Dermis microvascular lymphatic vessel endothelial cell (primary cell): ENCODE results near the gene TCEA3. TPM values are rescaled to one million over a fixed set of nuclear protein-coding genes. Genes with fewer than 3 reads are reported as not detected.

Experiments
- DNase-seq, 2 donors: peaks; one replicate each; pipeline versions ENCODE4 v3.0.0 to v3.0.0-alpha.2; 2010; ENCODE audit warnings: low read depth in 2 of 2
- total RNA-seq: library from RNA; depleted of rRNA; stranded (reverse); fragments of >200 nt; gene quantifications from 2 replicates; pipeline ENCODE4 v1.2.1, GENCODE V29; 2014

The TCEA3 gene
- 0.13 and 0.51 TPM in 2 replicates for total RNA-seq

DNA sequence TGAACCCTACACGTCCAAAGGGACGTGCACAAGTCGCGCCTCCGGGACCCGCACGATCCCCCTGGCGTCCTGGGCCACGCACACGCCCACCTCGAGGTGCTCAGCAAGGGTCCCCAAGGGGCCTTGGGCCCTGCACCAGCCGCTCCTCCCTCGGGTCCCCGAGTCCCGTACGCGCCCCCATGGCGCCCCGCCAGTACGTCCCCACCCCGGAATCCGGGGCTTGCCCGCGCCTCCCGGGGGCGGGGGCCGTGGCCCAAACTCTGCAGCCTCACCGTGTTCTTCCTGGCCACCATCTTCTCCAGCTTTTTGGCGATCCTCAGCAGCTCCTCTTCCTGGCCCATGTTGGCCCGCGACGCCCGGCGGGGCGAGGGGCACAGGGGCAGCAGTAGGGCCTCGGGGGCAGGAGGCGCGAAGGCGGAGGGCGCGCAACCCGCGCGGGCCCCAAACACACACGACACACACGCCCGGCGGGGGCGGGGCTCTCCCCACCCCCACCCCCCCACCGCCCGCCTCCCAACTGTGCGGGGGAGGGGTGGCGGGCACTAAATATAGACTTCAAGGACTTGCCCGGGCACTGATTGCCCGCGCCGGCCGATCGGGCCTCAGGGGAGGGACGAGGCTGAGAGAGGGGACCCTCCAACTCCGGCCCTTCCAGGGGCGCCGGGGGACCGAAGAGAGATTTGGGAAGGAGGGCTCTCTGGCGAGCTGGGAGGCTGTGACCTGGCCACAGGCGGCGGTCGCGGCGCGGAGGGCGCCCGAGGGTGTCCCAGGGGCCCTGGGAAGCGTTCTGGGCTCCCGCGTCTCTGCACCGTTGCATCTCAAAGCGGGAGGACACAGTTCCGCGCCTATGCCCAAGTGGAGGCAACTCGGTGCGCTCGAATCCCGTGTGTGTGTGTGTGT, at the start of gene TCEA3:
TCEA3 (minus strand) TSS at position 456 of the 900 bp plus-strand sequence; CDS start at position 341, 115 bp downstream.
- no peak for DNase-seq

GRCh38 chr1:23473037-23473800, 48.7 kb upstream of the TCEA3 start:
- DNase-seq, result no peak

- DNase-seq, result no peak
These were observed 47.9 kb upstream of the TCEA3 start for GRCh38 chr1:23472351-23473036.

DNA sequence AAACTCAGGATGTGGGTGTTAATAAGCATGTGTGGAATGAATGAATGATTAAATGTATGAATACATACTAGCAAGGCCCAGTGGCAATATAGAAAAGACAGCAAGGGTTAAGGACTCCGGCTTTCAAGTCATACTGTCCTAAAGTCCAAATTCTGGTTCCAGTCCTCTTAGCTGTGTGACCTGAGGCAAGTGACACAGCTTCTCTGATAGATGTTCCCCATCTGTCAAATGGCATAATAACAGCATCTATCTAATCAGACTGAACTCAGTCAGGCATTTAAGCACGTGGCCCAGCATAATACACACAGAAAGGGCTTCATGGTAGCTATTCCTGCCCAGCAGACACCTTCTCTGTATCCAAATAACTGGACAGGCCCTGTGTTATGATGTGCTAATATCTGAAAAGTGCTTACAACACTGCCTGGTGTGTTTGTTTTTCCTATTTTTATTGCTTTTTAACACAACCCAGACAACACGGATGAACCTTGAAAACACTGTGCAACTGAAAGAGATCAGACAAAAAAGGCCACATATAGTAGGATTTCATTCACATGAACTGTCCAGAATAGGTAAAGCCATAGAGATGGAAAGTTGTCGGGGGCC, 47.0 kb upstream of the TCEA3 start:
- DNase-seq, result no peak

DNA sequence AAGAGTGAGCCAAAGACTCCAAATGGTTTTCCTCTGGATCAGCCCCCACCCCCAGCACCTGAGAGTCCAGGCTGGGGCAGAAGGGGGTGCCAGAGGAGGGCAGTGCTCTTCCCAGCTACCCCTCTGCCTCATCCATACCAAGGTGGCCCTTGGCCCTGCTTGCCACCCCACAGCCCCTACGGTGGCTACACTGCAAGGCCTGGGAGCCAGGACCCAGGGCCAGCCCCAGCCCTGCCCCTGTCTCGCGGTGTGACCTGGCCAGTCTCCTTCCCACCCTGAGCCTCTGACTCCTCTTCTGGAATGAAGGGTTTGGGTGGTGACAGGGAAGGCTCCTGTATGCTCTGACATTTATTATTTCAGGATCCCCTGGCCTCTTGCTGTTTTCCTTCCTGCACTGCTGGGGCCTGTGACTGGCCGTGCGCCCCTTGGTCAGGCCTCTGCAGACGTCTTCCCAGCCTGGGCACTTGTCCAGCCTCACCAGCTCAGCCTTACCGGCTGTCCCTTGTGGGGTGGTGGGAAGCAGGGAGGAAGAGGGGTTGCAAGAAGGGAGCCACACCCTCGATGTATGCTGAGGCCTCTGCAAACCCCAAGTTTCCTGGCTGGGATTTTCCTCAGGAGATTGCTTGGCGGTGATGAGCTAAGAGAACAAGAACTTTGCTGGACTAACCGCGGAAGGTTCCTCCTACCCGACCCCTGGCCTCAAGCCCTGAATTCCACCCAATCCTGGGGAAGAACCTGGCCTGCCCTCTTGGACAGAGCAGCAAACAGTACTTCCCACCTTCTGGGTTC, 45.9 kb upstream of the TCEA3 start:
- DNase-seq, result peak in 1 of 2 donors; percentile 60

DNA sequence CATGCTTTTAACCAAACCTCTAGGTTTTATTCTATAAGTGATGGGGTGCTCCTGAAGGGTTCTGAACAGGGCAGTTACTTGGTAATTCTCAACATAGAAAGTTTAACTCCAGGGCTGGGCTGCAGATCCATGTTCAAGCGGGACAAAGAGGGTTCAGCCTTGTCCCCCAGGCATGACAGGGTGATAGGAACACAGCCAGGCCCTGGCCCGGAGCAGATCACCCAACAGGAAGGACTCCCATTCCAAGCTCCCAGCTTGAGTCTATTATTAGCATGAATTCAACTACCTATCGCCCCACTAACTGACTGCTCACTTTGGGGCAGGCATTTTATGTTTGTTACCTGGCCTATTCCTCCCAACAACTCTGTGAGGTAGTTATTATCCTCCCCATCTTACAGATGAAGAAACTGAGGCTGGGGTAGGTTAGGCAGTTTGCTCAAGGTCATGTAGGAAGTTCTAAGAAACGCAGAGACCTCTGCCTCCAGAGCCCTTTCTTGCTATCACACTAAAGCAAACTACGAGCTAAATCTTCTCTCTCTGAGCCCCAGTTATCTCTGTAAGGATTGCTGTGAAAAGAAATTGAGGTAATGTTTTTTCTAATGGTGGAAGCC, 44.9 kb upstream of the TCEA3 start:
- DNase-seq, result no peak

- DNase-seq, result no peak
These were observed 42.0 kb upstream of the TCEA3 start for GRCh38 chr1:23466423-23466989.

DNA sequence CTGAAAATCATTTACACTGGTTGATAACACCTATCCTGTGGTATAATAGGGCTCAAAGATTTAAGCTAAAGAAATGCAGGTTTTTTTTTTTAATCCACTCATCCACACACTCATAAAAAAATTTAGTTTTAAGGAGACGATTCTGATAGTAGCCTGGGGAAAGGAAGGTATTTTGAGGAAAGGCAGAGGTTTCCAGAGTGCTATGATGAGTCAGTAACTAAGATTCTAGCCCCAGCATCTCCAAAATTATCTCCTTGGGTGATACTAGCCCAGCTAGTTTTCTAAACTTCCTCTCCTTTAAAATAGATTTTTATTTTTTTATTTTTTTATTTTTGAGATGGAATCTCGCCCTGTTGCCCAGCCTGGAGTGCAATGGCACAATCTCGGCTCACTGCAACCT, 38.7 kb upstream of the TCEA3 start:
- DNase-seq, result no peak

GRCh38 chr1:23462766-23463165, 38.2 kb upstream of the TCEA3 start:
- no peak for DNase-seq

DNA sequence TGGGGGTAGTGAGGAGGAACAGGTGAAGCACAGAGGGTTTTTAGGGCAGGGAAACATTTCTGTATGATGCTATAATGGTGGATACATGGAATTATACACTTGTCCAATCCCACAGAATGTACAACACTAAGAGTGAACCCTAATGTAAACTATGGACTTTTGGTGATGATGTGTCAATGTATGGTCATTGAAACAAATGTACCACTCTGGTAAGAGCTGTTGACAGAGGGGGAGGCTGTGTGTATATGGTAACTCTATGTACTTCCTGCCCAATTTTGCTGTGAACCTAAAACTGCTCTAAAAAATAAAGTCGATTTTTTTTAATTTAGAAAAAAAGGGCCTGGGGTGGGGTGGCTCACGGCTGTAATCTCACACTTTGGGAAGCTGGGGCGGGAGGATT, 36.5 kb upstream of the TCEA3 start:
- no peak for DNase-seq

DNA sequence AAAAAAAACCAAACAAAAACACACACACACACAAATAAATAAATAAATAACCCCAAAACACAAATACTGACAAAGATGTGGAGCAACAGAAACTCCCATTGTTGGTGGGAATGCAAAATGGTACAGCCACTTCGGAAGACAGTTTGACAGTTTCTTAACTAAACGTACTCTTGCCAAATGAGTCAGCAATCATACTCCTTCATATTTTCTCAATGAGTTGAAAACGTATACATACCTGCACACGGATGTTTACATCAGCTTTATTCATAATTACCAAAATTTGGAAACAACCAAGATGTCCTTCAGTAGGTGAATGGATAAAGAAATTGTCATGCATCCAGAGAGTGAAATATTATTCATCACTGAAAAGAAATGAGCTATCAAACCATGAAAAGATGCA, 36.0 kb upstream of the TCEA3 start:
- no peak for DNase-seq

DNA sequence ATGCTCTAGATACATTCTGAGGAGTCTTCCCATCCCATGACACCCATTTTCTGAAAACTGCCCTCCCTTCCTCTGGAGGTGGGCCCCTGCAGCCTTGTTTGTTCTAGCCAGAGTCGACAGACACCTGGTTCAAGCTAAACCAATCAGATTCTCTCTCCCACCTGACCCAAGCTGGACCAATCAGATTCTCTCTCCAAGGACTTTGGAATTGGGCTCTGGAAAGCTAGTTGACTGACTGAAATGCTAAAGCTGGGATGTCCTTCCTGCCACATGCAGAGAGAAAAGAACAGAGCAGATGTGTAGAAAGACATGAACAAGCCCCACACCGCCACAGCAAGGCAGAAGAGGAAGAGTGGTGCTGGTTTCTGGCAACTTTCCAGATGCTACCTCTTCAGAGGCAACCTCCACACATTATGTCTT, 34.8 kb upstream of the TCEA3 start:
- DNase-seq, result no peak

DNA sequence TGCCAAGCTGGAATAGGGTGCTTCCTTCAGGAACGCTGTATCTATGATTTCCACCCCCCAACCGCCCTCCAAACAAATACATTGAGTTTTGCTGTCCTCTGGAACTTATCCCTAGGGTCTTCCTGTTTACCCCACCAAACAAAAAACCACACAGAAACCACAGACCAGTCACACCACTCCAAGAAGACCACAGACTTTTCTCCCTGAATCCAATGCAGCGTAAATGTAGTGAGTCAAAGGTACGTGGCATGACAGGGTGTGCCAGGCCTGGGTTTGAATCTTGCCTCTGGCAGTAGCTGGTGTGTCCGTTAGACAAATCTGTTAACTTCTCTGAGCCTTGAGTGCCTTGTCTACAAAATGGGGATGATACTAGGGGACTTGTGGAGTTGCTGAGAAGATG, 31.7 kb upstream of the TCEA3 start:
- DNase-seq, result no peak

GRCh38 chr1:23453455-23454000, 29.0 kb upstream of the TCEA3 start:
- DNase-seq, result no peak

- no peak for DNase-seq
These were observed 27.5 kb upstream of the TCEA3 start for GRCh38 chr1:23452011-23452411.

DNA sequence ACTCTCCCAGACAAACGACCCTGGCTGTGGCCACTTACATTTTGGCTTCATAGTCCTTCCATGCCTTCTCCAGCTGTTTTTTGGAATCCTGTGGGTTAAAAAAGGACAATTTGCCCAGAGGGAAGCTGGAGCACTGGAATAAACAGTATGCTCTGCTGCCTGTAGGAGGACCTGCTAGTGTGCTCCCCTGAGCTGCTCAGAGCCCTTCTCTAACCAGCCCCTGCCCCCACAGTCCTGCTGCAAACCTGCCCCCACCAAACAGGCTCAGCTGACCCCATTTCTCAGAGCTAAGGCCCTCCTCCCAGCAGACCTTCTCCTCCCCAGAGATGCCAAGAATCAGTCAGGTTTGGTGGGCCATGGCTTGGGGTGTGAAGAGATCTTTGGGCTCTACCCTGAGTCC, 26.9 kb upstream of the TCEA3 start:
- DNase-seq, result no peak

- no peak for DNase-seq
These were observed 26.3 kb upstream of the TCEA3 start for GRCh38 chr1:23450894-23451293.

- DNase-seq, result no peak
These were observed 25.4 kb upstream of the TCEA3 start for GRCh38 chr1:23449958-23450357.

GRCh38 chr1:23449306-23449705, 24.8 kb upstream of the TCEA3 start:
- DNase-seq, result no peak

DNA sequence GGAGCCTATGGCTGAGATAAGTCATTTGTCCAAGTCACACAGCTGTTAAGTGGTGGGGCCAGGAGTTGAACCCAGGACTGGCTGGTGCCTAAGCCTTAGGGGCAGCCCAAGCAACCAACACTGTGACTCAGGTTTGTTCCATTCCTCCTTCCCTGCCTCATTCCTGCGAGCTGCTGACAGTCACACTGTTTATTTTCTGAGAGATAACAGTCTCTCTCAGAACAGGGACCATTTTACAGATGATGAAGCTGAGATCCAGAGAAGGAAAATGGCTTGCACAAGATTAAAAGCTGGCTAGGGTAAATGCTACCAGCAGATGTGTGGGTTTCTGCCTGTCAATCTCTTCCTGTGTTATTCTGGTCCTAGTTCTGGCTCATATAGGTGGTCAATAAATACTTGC, 24.3 kb upstream of the TCEA3 start:
- no peak for DNase-seq
